Measurements from ENCODE around the gene ASIC2.

ASIC2 gene

GRCh38 chr17:33055171-33055611 lies 237.9 kb downstream of the ASIC2 start:
- no peak for DNase-seq

DNA sequence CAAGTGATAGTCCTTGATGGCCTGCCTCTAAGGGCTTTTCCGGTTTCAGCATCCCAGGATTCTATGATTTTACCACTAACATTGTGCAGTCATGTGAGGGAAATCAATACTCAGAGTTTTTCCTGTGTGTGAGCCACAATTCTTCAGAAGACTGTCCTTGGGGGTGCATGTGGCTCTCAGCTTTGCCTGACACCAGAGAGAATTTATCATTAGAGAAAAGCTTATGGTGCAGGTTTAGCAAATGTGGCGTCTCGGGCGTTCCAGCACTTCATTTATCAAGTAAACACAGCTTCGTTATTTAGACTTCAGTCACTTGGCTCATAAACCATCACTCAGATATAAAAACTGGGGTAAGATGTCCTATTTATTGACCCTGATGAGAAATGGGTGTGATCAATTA lies 238.7 kb downstream of the ASIC2 start:
- DNase-seq, result no peak

- DNase-seq, result no peak
These were observed 239.4 kb downstream of the ASIC2 start for GRCh38 chr17:33053676-33054075.

GRCh38 chr17:33052856-33053255 lies 240.2 kb downstream of the ASIC2 start:
- no peak for DNase-seq

GRCh38 chr17:33050611-33051140 lies 242.4 kb downstream of the ASIC2 start:
- no peak for DNase-seq

- peak; percentile 22 for DNase-seq
These were observed 243.2 kb downstream of the ASIC2 start for GRCh38 chr17:33049781-33050414.

DNA sequence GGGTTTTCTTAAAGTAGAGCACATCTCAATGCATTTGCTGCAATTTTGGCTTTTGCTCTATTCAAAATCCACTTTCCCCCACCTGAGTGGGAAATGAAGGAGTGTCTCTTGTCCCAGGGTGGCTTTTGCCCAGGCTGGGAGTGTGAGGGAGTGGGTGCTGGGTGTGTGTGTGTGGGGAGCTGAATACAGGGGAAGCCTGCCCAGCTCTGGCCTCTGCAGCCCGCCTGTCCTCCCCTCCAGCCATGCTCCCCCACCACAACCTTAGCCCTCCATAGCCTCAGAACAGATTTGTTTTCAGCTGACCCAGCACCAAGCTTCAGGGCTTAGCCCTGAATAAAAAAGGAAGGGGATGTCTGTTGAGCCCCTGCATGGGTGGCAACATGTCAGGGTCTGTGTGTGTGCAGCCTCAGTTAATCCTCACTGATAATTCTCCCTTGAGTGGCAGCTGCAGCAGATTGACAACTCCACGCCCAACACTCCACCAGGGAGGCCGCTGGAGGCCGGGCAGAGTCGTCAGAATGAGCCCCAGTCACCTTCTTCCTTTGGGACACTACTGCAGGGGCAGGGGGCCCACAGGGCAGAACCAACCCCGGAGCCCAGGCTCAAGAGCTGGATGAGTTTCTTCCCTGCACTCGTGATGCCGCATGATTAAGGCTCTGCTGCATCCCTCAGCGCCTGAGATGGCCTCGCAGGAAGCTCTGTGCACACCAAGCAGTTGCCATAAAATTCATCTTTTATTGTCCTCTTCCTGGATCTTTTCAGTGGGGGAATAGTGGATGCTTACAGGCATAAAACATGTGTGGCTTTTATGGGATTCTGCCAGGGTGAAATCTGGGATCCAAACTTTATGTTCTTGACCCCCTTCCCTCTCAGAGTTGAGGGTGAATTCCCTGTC lies 246.5 kb downstream of the ASIC2 start:
- DNase-seq, result no peak

- DNase-seq, result no peak
These were observed 247.9 kb downstream of the ASIC2 start for GRCh38 chr17:33045216-33045615.

DNA sequence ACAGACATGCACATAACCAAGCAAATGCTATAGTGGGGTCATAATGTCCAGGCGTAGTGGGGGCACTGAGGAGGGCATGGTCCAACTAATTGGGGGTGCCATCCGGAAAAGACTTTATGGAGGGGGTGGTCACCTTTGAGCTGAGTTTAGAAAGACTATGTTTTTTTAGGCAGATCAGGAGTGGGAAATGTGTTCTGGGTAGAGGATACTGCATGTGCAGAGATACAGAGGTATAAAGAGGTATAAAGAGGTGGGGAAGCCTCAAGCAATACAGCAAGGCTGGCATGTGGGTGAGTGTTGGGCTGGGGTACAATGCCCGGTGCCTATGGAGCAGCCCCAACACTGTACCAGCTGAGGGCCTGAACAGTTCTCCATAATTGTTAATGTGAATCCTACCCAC lies 248.3 kb downstream of the ASIC2 start:
- DNase-seq, result no peak

GRCh38 chr17:33040461-33040860 lies 252.6 kb downstream of the ASIC2 start:
- no peak for DNase-seq

GRCh38 chr17:33039874-33040273 lies 253.2 kb downstream of the ASIC2 start:
- no peak for DNase-seq

DNA sequence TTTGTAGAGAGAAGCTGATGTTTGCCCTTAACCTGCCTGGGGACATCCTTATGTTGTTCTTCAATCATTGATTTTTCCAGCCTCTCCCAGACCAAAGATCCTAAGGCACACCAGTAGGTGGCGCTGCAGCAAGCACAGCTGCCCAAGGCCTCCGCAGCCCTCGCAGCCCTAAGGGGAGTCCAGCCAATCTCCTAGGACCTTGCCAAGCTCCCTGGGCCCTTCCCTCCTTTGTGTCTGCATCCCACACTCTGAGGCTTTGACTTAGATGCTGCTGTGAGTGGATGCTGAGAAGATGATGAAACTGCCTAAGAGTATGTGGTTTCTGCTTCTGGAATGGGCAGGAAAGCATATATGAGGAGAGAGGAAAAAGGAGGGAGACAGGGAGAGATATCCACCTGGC lies 254.4 kb downstream of the ASIC2 start:
- DNase-seq, result no peak

DNA sequence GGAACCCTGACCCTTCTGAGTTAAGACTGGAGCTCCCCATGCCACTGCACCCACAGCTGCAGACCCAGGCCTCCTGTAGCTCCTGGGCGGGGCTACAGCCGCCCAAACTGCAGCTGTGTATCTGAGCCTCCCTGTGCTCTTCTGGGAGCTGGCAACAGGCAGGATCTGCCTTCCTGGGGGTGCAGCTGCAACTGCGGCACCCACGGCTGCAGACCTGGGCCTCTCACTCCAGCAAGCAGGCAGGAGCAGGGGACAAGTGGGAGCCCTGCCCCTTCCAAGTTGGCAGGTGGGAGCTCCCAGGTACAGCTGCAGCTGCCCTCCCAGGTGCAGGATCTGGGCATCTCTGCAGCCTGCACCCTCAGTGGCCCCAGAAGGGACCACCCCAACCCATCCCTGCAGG lies 259.9 kb downstream of the ASIC2 start:
- no peak for DNase-seq

GRCh38 chr17:33028778-33029177 lies 264.3 kb downstream of the ASIC2 start:
- DNase-seq, result no peak

- no peak for DNase-seq
These were observed 265.0 kb downstream of the ASIC2 start for GRCh38 chr17:33028061-33028460.

- DNase-seq, result no peak
These were observed 268.2 kb downstream of the ASIC2 start for GRCh38 chr17:33024688-33025486.

- DNase-seq, result no peak
These were observed 269.3 kb downstream of the ASIC2 start for GRCh38 chr17:33023790-33024189.

DNA sequence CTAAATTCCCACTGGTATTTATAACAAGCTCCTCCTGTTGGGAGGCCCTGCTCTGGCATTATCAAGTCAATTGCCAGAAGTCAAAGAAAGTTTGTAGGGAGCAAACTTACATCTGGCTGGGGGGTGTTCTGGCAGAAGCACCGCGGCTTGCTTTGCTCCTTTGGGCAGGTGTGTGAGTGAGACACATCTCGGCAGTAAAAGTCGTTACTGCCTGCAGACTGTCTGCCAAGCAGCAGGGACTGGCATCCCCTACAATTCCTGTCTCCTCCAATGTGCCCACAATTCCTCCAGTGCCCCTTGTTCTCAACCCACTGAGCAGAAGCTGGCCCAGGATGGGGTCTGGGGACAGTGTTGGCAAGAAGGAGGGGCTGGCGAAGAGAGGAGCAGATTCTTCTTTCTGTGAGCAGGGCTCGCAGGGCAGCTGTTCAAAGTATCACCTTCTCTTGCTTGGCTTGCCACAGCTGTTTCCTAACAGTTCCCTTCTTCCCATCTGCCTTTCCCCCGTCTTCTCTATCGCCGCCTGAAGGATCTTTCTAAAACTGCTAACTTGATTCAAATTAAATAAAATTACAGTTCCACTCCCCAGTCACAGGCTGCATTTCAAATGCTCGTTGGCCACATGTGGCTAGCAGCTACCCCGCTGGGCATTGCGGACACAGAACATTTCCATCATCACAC lies 271.2 kb downstream of the ASIC2 start:
- DNase-seq, result no peak

- DNase-seq, result no peak
These were observed 273.8 kb downstream of the ASIC2 start for GRCh38 chr17:33019161-33019890.

GRCh38 chr17:33017366-33017765 lies 275.7 kb downstream of the ASIC2 start:
- DNase-seq, result no peak

GRCh38 chr17:33016920-33017319 lies 276.2 kb downstream of the ASIC2 start:
- DNase-seq, result no peak
